H1 (cell line): ENCODE data around the gene FDXACB1. TPM values are rescaled to one million over a fixed set of nuclear protein-coding genes. Genes with fewer than 3 reads are reported as not detected.

ENCODE experiments used
- CTCF ChIA-PET: fragments of 300-600 bp; sonication (Branson Sonifier 250); formaldehyde crosslinking; loops from one replicate; lab custom pipeline; 2021; ENCODE audit not compliant: partially characterized antibody; lab: Charles Lee
- POLR2A ChIA-PET: fragments of 300-600 bp; sonication (Branson Sonifier 250); formaldehyde crosslinking; loops from one replicate; lab custom pipeline; 2021; ENCODE audit warnings: inconsistent platforms; ENCODE audit not compliant: partially characterized antibody; lab: Charles Lee
- DNase-seq, 2 experiments: peaks; one replicate each; pipeline versions ENCODE4 v3.0.0 to v3.0.0-alpha.2; 2010 to 2022; ENCODE audit warnings: low spot score in 2 of 2, low read depth in 1 of 2, mixed read lengths in 1 of 2
- FAIRE-seq: peaks from 2 replicates; lab custom pipeline; 2011; peaks lifted over from hg19 to GRCh38; lab: Jason Lieb, UNC
- H2AFZ ChIP-seq: 2 replicates; pipeline ENCODE4 v1.8.1; 2012; ENCODE audit warnings: low read length, inconsistent platforms
- H2AK5ac ChIP-seq: 2 replicates; pipeline ENCODE4 v1.6.1; 2013; ENCODE audit warnings: low read depth, low read length
- H2BK120ac ChIP-seq: replicated peaks from 2 replicates; pipeline ENCODE3; 2013; ENCODE audit warnings: low read depth, low read length, inconsistent platforms
- H2BK12ac ChIP-seq: 2 replicates; pipeline ENCODE4 v1.6.1; 2013; ENCODE audit warnings: low read depth, low read length
- H2BK15ac ChIP-seq: 2 replicates; pipeline ENCODE4 v1.6.1; 2013; ENCODE audit warnings: low read length
- H2BK20ac ChIP-seq: 2 replicates; pipeline ENCODE4 v1.6.1; 2013; ENCODE audit warnings: low read length
- H2BK5ac ChIP-seq: 2 replicates; pipeline ENCODE4 v1.6.1; 2013; ENCODE audit warnings: low read depth, low read length
- H3K14ac ChIP-seq: 2 replicates; pipeline ENCODE4 v1.6.1; 2013; ENCODE audit warnings: inconsistent platforms; ENCODE audit not compliant: insufficient read length
- H3K18ac ChIP-seq: 2 replicates; pipeline ENCODE4 v1.6.1; 2013; ENCODE audit warnings: low read length; ENCODE audit errors: extremely low read depth
- H3K23ac ChIP-seq: 2 replicates; pipeline ENCODE4 v1.6.1; 2013; ENCODE audit warnings: inconsistent platforms; ENCODE audit not compliant: insufficient read length
- H3K23me2 ChIP-seq: 2 replicates; pipeline ENCODE4 v1.6.1; 2013; ENCODE audit warnings: low read depth, low read length
- H3K27ac ChIP-seq: 2 replicates; pipeline ENCODE4 v1.6.1; 2011; ENCODE audit warnings: low read depth, low read length, inconsistent platforms
- H3K27me3 ChIP-seq, 4 experiments: replicated peaks in 1 of 4; 1 replicate in 1 of 4; 2 replicates in 3 of 4; pipeline versions ENCODE4 v1.6.1 to v1.8.1; 2011 to 2013; ENCODE audit warnings: low read length in 3 of 4, mild to moderate bottlenecking in 3 of 4, inconsistent platforms in 2 of 4, mixed read lengths in 2 of 4, moderate library complexity in 1 of 4; ENCODE audit not compliant: control insufficient read depth in 3 of 4, insufficient read depth in 3 of 4; ENCODE audit errors: extremely low read depth in 1 of 4
- H3K36me3 ChIP-seq, 4 experiments: 2 replicates each; pipeline versions ENCODE4 v1.6.1 to v1.8.1; 2011 to 2013; ENCODE audit warnings: mild to moderate bottlenecking in 4 of 4, low read length in 3 of 4, moderate library complexity in 2 of 4, control low read depth in 1 of 4, inconsistent platforms in 1 of 4; ENCODE audit not compliant: insufficient read depth in 4 of 4, control insufficient read depth in 2 of 4
- H3K4ac ChIP-seq: replicated peaks from 2 replicates; pipeline ENCODE3; 2013; ENCODE audit warnings: low read length, low read depth, mixed read lengths, inconsistent platforms; ENCODE audit not compliant: insufficient read length
- H3K4me1 ChIP-seq, 4 experiments: replicated peaks in 1 of 4; 1 replicate in 1 of 4; 2 replicates in 3 of 4; pipeline versions ENCODE4 v1.6.1 to v1.8.1; 2011 to 2013; ENCODE audit warnings: low read length in 3 of 4, inconsistent platforms in 2 of 4, mixed read lengths in 1 of 4; ENCODE audit not compliant: insufficient read depth in 4 of 4, control insufficient read depth in 3 of 4
- H3K4me2 ChIP-seq, 2 experiments: 2 replicates each; pipeline versions ENCODE4 v1.6.1 to v1.8.1; 2011 to 2013; ENCODE audit warnings: low read depth in 2 of 2, low read length in 2 of 2, control low read depth in 1 of 2, inconsistent platforms in 1 of 2, mild to moderate bottlenecking in 1 of 2; ENCODE audit not compliant: insufficient read depth in 1 of 2
- H3K4me3 ChIP-seq, 4 experiments: fragments of 200-600, 300-600 bp in 1 of 4; sonication (generic), shearing (Covaris generic), sonication (Bioruptor Twin) in 1 of 4; 2 replicates each; pipeline versions ENCODE4 v1.5.1 to v1.8.1; 2011 to 2016; ENCODE audit warnings: low read length in 4 of 4, low read depth in 3 of 4, control low read depth in 2 of 4, inconsistent platforms in 2 of 4, mild to moderate bottlenecking in 2 of 4, mixed read lengths in 1 of 4, moderate library complexity in 1 of 4; ENCODE audit not compliant: insufficient read depth in 2 of 4; ENCODE audit errors: extremely low read depth in 1 of 4
- H3K56ac ChIP-seq: replicated peaks from 2 replicates; pipeline ENCODE3; 2013; ENCODE audit warnings: low read depth, mild to moderate bottlenecking, mixed read lengths, low read length, inconsistent platforms; ENCODE audit not compliant: insufficient read length
- H3K79me1 ChIP-seq: 2 replicates; pipeline ENCODE4 v1.6.1; 2013; ENCODE audit warnings: low read depth, low read length, control low read depth
- H3K79me2 ChIP-seq, 2 experiments: 2 replicates each; pipeline versions ENCODE4 v1.6.1 to v1.8.1; 2012 to 2013; ENCODE audit warnings: low read length in 2 of 2, mild to moderate bottlenecking in 2 of 2, inconsistent platforms in 1 of 2; ENCODE audit not compliant: insufficient read depth in 2 of 2, control insufficient read depth in 1 of 2
- H3K9ac ChIP-seq, 4 experiments: replicated peaks in 1 of 4; 1 replicate in 1 of 4; 2 replicates in 3 of 4; pipeline versions ENCODE4 v1.6.1 to v1.8.1; 2011 to 2013; ENCODE audit warnings: low read depth in 3 of 4, low read length in 3 of 4, control low read depth in 2 of 4, mild to moderate bottlenecking in 2 of 4, moderate library complexity in 2 of 4, inconsistent platforms in 1 of 4; ENCODE audit errors: extremely low read depth in 1 of 4
- H3K9me3 ChIP-seq, 2 experiments: 2 replicates each; pipeline versions ENCODE4 v1.6.1 to v1.8.1; 2012 to 2013; ENCODE audit warnings: mild to moderate bottlenecking in 2 of 2, moderate library complexity in 2 of 2, control low read depth in 1 of 2, inconsistent platforms in 1 of 2, low read depth in 1 of 2, low read length in 1 of 2, mixed read lengths in 1 of 2; ENCODE audit not compliant: insufficient read depth in 2 of 2
- H4K20me1 ChIP-seq, 2 experiments: replicated peaks in 1 of 2; 2 replicates each; pipeline versions ENCODE3 to v1.8.1; 2011 to 2013; ENCODE audit warnings: inconsistent platforms in 2 of 2, low read length in 2 of 2, mild to moderate bottlenecking in 1 of 2; ENCODE audit not compliant: insufficient read depth in 2 of 2, control insufficient read depth in 1 of 2
- H4K5ac ChIP-seq: 2 replicates; pipeline ENCODE4 v1.6.1; 2013; ENCODE audit warnings: low read length, low read depth, mixed read lengths, inconsistent platforms; ENCODE audit not compliant: insufficient read length
- H4K8ac ChIP-seq: 2 replicates; pipeline ENCODE4 v1.8.0; 2013; ENCODE audit warnings: mild to moderate bottlenecking, moderate library complexity, low read length, inconsistent platforms; ENCODE audit not compliant: insufficient read depth; ENCODE audit errors: extremely low read depth
- H4K91ac ChIP-seq: replicated peaks from 2 replicates; pipeline ENCODE3; 2013; ENCODE audit warnings: low read length, mixed read lengths, inconsistent platforms; ENCODE audit not compliant: insufficient read length
- CHD2 ChIP-seq: IDR thresholded peaks from 2 replicates; pipeline ENCODE4 v1.6.1; 2012; ENCODE audit warnings: low read length, improper control_type of control experiment
- GTF2F1 ChIP-seq: IDR thresholded peaks from 2 replicates; pipeline ENCODE4 v1.6.1; 2012; ENCODE audit warnings: low read depth, low read length, improper control_type of control experiment, borderline replicate concordance
- HDAC6 ChIP-seq: IDR thresholded peaks from one replicate; pipeline ENCODE4 v1.7.1; 2012; ENCODE audit warnings: low read depth, mild to moderate bottlenecking, inconsistent platforms, low read length, moderate library complexity
- KDM5A ChIP-seq: fragments of 200-600 bp; IDR thresholded peaks from 2 replicates; pipeline ENCODE4 v1.7.1; 2012; ENCODE audit warnings: mild to moderate bottlenecking, low read length, inconsistent platforms, mixed read lengths
- POLR2A ChIP-seq, 2 experiments: IDR thresholded peaks; 1 replicate in 1 of 2; 2 replicates in 1 of 2; pipeline ENCODE4 v1.6.1; 2011; ENCODE audit warnings: low read depth in 2 of 2, low read length in 2 of 2, mild to moderate bottlenecking in 2 of 2; ENCODE audit errors: control extremely low read depth in 1 of 2
- RAD21 ChIP-seq, 2 experiments: IDR thresholded peaks in 1 of 2; conservative IDR thresholded peaks in 1 of 2; 2 replicates each; pipeline ENCODE4 v1.6.1; 2011; ENCODE audit warnings: low read depth in 2 of 2, low read length in 2 of 2, improper control_type of control experiment in 1 of 2, inconsistent platforms in 1 of 2, mild to moderate bottlenecking in 1 of 2, moderate library complexity in 1 of 2
- RFX5 ChIP-seq: IDR thresholded peaks from 2 replicates; pipeline ENCODE4 v1.6.1; 2011; ENCODE audit warnings: low read depth, low read length, improper control_type of control experiment, borderline replicate concordance
- SP4 ChIP-seq: IDR thresholded peaks from 2 replicates; pipeline ENCODE4 v1.6.1; 2012; ENCODE audit warnings: low read length, inconsistent platforms
- TAF1 ChIP-seq: IDR thresholded peaks from 2 replicates; pipeline ENCODE4 v1.6.1; 2011; ENCODE audit warnings: mild to moderate bottlenecking, low read depth, low read length
- TEAD4 ChIP-seq: IDR thresholded peaks from 2 replicates; pipeline ENCODE4 v1.6.1; 2012; ENCODE audit warnings: low read depth, low read length, inconsistent platforms, mixed read lengths
- ZNF274 ChIP-seq: IDR thresholded peaks from 2 replicates; pipeline ENCODE4 v1.7.0; 2012; ENCODE audit warnings: low read length, borderline replicate concordance; ENCODE audit errors: extremely low read depth
- polyA plus RNA-seq, 7 experiments: library from polyadenylated mRNA; depleted of rRNA in 3 of 7; stranded (reverse) in 5 of 7; unstranded in 2 of 7; fragments of >200 nt in 5 of 7; fragments of 200-250 nt in 2 of 7; gene quantifications; 1 replicate in 5 of 7; 2 replicates in 1 of 7; 4 replicates in 1 of 7; pipeline versions ENCODE4 v1.2.1 to v1.2.3, GENCODE V29; 2011 to 2013; ENCODE audit warnings: missing spikeins in 2 of 7, mixed read lengths in 2 of 7
- total RNA-seq: library from RNA; stranded (reverse); fragmentation: NEBNext Ultra II Directional; extraction: Animal tissue kit (Norgen Biotek cat#: 25700); gene quantifications from 2 replicates; pipeline ENCODE4 v1.2.1, GENCODE V29; 2021

Gene FDXACB1
- total and polyA plus RNA-seq, 2 of the 8 experiments (the other 6 are each of a cell fraction or from before 2014, with no cell fraction given) = 1.4 to 2.3 TPM

- no peak overlapping the region for H3K18ac ChIP-seq
- no peak overlapping the region for H3K4ac ChIP-seq
- H2BK12ac ChIP-seq = peak overlapping the region; percentile 20; the same call in 1 of the 2 replicates
- H2AK5ac ChIP-seq = peak overlapping the region; percentile 33; the same call in 1 of the 2 replicates
- H2BK120ac ChIP-seq = no peak overlapping the region
- H4K20me1 ChIP-seq = no peaks in the 10 kb centered on the region
- no peaks in the 10 kb centered on the region for H3K36me3 ChIP-seq
- H4K8ac ChIP-seq = no peak overlapping the region; the same call in 1 of the 2 replicates
- no peak for TF ChIP-seq HDAC6
- TF ChIP-seq ZNF274 = no peak
- no peak for TF ChIP-seq CHD2
- TF ChIP-seq KDM5A = no peak
- TF ChIP-seq SP4 = no peak
- TF ChIP-seq RAD21 (IDR thresholded peaks at IDR 0.05 in 1 of 2, conservative IDR thresholded peaks at IDR 0.05 in 1 of 2; ENCODE audit: low read depth in 2 of 2, low read length in 2 of 2) = no peak
- no peak for TF ChIP-seq POLR2A (IDR thresholded peaks at IDR 0.05; ENCODE audit: control extremely low read depth in 1 of 2, low read depth in 2 of 2, low read length in 2 of 2)
- TF ChIP-seq TEAD4 = no peak
- no peak for TF ChIP-seq RFX5
- no peak for TF ChIP-seq TAF1
- no peak for TF ChIP-seq GTF2F1
- TF ChIP-seq, all 59 proteins: peak for 0
- no peak overlapping the region for H2AFZ ChIP-seq
- no peak for FAIRE-seq
- no peak overlapping the region for H3K56ac ChIP-seq
- no peak overlapping the region for H3K9ac ChIP-seq
- no peak overlapping the region for H4K5ac ChIP-seq
- H3K9me3 ChIP-seq = no peaks in the 10 kb centered on the region
- H2BK20ac ChIP-seq = no peak overlapping the region
- H2BK5ac ChIP-seq = no peak overlapping the region
- no peak overlapping the region for H3K4me3 ChIP-seq
- H3K27ac ChIP-seq = no peak overlapping the region
- no peak for DNase-seq
- POLR2A ChIA-PET = interaction anchor here (1.5 kb wide), 1 partner anchor 44 kb away, joined by 3 read pairs; no protein-coding TSS in a partner anchor
- peak overlapping the region; percentile 93 for H2BK15ac ChIP-seq
- no peak overlapping the region for H3K23ac ChIP-seq
- H3K79me2 ChIP-seq = no peaks in the 10 kb centered on the region
- H3K14ac ChIP-seq = no peak overlapping the region
- H4K91ac ChIP-seq = no peak overlapping the region
- no peaks in the 10 kb centered on the region for H3K79me1 ChIP-seq
- CTCF ChIA-PET = interaction anchor here (1.4 to 25.5 kb wide), 5 partner anchors 10 to 56 kb away, joined by 3 to 565 read pairs (median 4); partner anchors contain the start of gene DIXDC1
- no peak overlapping the region for H3K4me2 ChIP-seq
- H3K27me3 ChIP-seq = no peaks in the 10 kb centered on the region; a peak in 1 of 7 replicates
- H3K23me2 ChIP-seq = peaks cover 3% of the 10 kb centered on the region; the same call in 1 of the 2 replicates
- peaks cover 0 to 11% (median 4%) of the 10 kb centered on the region in 4 experiments; a peak in 6 of 7 replicates for H3K4me1 ChIP-seq
Measured at GRCh38 chr11:111923951-111924350, 45.0 kb upstream of the FDXACB1 start.
